Measurements from ENCODE around the gene IGFBP2.

The IGFBP2 gene

GRCh38 chr2:216637472-216637871 lies 4.3 kb downstream of the IGFBP2 start:
- no peak for DNase-seq

GRCh38 chr2:216643986-216644659 lies 10.9 kb downstream of the IGFBP2 start:
- no peak for DNase-seq

GRCh38 chr2:216644842-216645635 lies 11.8 kb downstream of the IGFBP2 start:
- no peak for DNase-seq

- DNase-seq: no peak
Measured at GRCh38 chr2:216645636-216645950, 12.4 kb downstream of the IGFBP2 start.

GRCh38 chr2:216646116-216646515 lies 12.9 kb downstream of the IGFBP2 start:
- DNase-seq: no peak

- no peak for DNase-seq
Measured at GRCh38 chr2:216648105-216648504, 14.9 kb downstream of the IGFBP2 start.

- DNase-seq: no peak
Measured at GRCh38 chr2:216649574-216649973, 16.4 kb downstream of the IGFBP2 start.

GRCh38 chr2:216650626-216651257 lies 17.5 kb downstream of the IGFBP2 start:
- DNase-seq: no peak

- DNase-seq: no peak
Measured at GRCh38 chr2:216651351-216651881, 18.2 kb downstream of the IGFBP2 start.

GRCh38 chr2:216652566-216652965 lies 19.3 kb downstream of the IGFBP2 start:
- DNase-seq: no peak

- DNase-seq: no peak
Measured at GRCh38 chr2:216653093-216653799, 20.0 kb downstream of the IGFBP2 start.

GRCh38 chr2:216653931-216654365 lies 20.7 kb downstream of the IGFBP2 start:
- DNase-seq: no peak

- no peak for DNase-seq
Measured at GRCh38 chr2:216654528-216655052, 21.4 kb downstream of the IGFBP2 start.

GRCh38 chr2:216657086-216657855 lies 24.1 kb downstream of the IGFBP2 start:
- no peak for DNase-seq

- DNase-seq: no peak
Measured at GRCh38 chr2:216657980-216658379, 24.8 kb downstream of the IGFBP2 start.

- no peak for DNase-seq
Measured at GRCh38 chr2:216658757-216659156, 25.5 kb downstream of the IGFBP2 start.

GRCh38 chr2:216659276-216659675 lies 26.1 kb downstream of the IGFBP2 start:
- DNase-seq: no peak

GRCh38 chr2:216660496-216660895 lies 27.3 kb downstream of the IGFBP2 start:
- no peak for DNase-seq

- DNase-seq: no peak
Measured at GRCh38 chr2:216661051-216661450, 27.8 kb downstream of the IGFBP2 start.

GRCh38 chr2:216661639-216662375 lies 28.6 kb downstream of the IGFBP2 start:
- no peak for DNase-seq

- no peak for DNase-seq
Measured at GRCh38 chr2:216663106-216663505, 29.9 kb downstream of the IGFBP2 start.

All from NCI-H1092 treated with DMSO at 0.1 percent for 48 hours (cell line).